Activated B cell treated with CpG ODN at 0.5 μM for 24 hours (primary cell): ENCODE measurements around the gene FUCA1. TPM values are rescaled to one million over a fixed set of nuclear protein-coding genes. Genes with fewer than 3 reads are reported as not detected.

Experiments
- ATAC-seq: fragments of 200-7000 bp; cut with Tn5 transposase; one replicate; pipeline ENCODE4 v1.10.0; 2021; ENCODE audit warnings: low read depth, mild to moderate bottlenecking, moderate library complexity
- CTCF ChIA-PET: fragments of 350-600 bp; sonication (Branson Sonifier 250); formaldehyde crosslinking; loops from one replicate; lab custom pipeline; 2021; ENCODE audit warnings: antibody characterized with exemption; lab: Charles Lee
- POLR2A ChIA-PET: fragments of 350-600 bp; sonication (Branson Sonifier 250); formaldehyde crosslinking; loops from one replicate; lab custom pipeline; 2021; ENCODE audit warnings: antibody characterized with exemption; lab: Charles Lee
- DNase-seq: peaks from one replicate; pipeline ENCODE4 v3.0.0; 2022
- H3K27ac Mint-ChIP-seq: one replicate; pipeline ENCODE4 v1.8.0; 2020; ENCODE audit warnings: mixed read lengths
- H3K27me3 Mint-ChIP-seq: one replicate; pipeline ENCODE4 v1.8.0; 2021; ENCODE audit warnings: mixed read lengths
- H3K36me3 Mint-ChIP-seq: one replicate; pipeline ENCODE4 v1.8.0; 2021; ENCODE audit warnings: low read depth, mixed read lengths
- H3K4me1 Mint-ChIP-seq: one replicate; pipeline ENCODE4 v1.8.0; 2021; ENCODE audit warnings: mixed read lengths
- H3K4me3 Mint-ChIP-seq: one replicate; pipeline ENCODE4 v1.8.0; 2020; ENCODE audit warnings: mild to moderate bottlenecking, mixed read lengths
- H3K9me3 Mint-ChIP-seq: one replicate; pipeline ENCODE4 v1.8.0; 2020; ENCODE audit warnings: mixed read lengths
- intact Hi-C: fragments of 100-400 bp; cut with micrococcal nuclease; formaldehyde crosslinking; loops from one replicate; pipeline ENCODE4 v1.15.1; 2024
- total RNA-seq: library from RNA; stranded (reverse); gene quantifications from 2 replicates; pipeline ENCODE4 v1.2.3, GENCODE V29; 2022
- TF ChIP-seq, protein P1 (sequence below): fragments of 200-600 bp; IDR thresholded peaks from one replicate; pipeline ENCODE4 v1.8.0; 2022; ENCODE audit warnings: antibody characterized with exemption, mild to moderate bottlenecking

FUCA1 gene
- total RNA-seq, 1 donor from 2014 or later, result 10.7 TPM

DNA sequence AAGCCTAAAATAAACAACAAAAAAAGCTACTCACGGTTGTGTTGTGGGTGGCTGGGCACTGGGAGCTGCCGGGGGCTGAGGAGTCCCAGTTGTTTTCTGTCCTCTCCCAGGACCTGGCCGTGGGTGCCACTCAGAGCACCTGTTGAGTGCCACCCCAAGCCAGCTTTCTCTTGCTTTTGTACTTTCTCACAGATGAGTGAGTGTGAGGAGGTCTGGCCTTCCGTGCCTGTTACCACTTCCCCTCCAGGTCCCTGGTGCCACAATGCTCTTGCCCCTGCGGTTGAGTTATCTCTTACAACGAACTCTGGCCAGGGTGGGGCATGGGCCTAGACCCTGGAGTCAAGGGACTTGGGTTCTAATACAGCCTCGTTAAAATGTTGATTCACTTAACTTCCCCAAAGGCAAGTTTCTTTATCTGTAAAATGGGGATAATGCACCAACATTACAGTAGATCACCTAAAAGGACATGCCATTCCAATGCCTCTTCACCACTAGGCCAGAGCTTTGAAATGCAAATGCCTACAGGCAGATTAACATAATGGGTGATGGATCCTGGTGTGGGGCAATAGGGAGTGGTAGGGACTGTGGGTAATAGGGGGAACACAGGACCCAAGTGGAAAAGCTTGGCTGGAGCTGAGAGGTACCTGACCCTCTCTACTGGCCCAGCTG, 45.3 kb upstream of the FUCA1 start, which contains the start of gene CNR2:
Gene CNR2 (minus strand): TSS at position 151 of the 669 bp plus-strand sequence. CDS start 37,745 bp downstream, outside the sequence.
- ChIA-PET POLR2A (interaction anchor here (0.6 to 7.5 kb wide), 24 partner anchors 8 to 277 kb away, joined by 3 to 208 read pairs (median 7); partner anchors contain the start of genes FUCA1, GALE, HMGCL and LYPLA2), CTCF (interaction anchor here (0.5 to 5.9 kb wide), 7 partner anchors 12 to 141 kb away, joined by 3 to 188 read pairs (median 3); partner anchors contain the start of gene HMGCL)
- TF ChIP-seq, protein P1, sequence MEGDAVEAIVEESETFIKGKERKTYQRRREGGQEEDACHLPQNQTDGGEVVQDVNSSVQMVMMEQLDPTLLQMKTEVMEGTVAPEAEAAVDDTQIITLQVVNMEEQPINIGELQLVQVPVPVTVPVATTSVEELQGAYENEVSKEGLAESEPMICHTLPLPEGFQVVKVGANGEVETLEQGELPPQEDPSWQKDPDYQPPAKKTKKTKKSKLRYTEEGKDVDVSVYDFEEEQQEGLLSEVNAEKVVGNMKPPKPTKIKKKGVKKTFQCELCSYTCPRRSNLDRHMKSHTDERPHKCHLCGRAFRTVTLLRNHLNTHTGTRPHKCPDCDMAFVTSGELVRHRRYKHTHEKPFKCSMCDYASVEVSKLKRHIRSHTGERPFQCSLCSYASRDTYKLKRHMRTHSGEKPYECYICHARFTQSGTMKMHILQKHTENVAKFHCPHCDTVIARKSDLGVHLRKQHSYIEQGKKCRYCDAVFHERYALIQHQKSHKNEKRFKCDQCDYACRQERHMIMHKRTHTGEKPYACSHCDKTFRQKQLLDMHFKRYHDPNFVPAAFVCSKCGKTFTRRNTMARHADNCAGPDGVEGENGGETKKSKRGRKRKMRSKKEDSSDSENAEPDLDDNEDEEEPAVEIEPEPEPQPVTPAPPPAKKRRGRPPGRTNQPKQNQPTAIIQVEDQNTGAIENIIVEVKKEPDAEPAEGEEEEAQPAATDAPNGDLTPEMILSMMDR, result no peak
- peak; percentile 51 for DNase-seq
- Mint-ChIP-seq H3K9me3 (no peaks in the 10 kb centered on the region), H3K27me3 (no peaks in the 10 kb centered on the region), H3K27ac (peak within 1 kb of the TSS; percentile 99), H3K4me3 (peak within 1 kb of the TSS; percentile 98), H3K36me3 (peaks cover 41% of the 10 kb centered on the region), H3K4me1 (peaks cover 82% of the 10 kb centered on the region)
- ATAC-seq, result peak; percentile 53
- intact Hi-C loops, result loop anchor here (1.0 kb wide), 2 partner anchors 14 to 75 kb away; no protein-coding TSS in a partner anchor

DNA sequence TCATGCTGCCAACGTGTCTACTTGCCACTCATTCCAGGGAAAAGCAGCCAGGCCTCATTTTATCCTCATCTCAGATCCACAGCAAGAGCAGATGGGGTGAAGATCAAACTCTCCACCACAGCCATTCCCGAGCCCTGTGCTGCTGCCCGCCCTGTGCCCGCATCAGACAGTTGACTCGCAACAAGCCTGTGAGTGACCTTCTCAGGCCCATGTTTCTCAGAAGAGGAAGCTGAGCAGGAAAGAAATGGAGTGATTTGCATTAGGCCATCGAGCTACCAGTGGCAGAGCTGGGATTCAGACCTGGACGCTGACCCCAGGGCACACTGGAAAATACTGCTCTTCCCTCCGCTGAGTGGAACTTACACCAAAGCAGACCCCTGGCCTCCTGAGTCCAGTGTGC, 43.8 kb upstream of the FUCA1 start:
- Mint-ChIP-seq H3K27me3 (no peaks in the 10 kb centered on the region), H3K4me1 (peaks cover 93% of the 10 kb centered on the region), H3K4me3 (peak overlapping the region; percentile 98), H3K36me3 (peaks cover 45% of the 10 kb centered on the region), H3K9me3 (no peaks in the 10 kb centered on the region), H3K27ac (peak overlapping the region; percentile 99)
- intact Hi-C loops, result no loop called here
- ChIA-PET POLR2A (interaction anchor here (0.9 to 7.5 kb wide), 10 partner anchors 9 to 133 kb away, joined by 3 to 208 read pairs (median 22); partner anchors contain the start of genes HMGCL, PITHD1 and PNRC2), CTCF (interaction anchor here (2.0 to 4.1 kb wide), 2 partner anchors 101 to 140 kb away, joined by 7 to 40 read pairs; no protein-coding TSS in a partner anchor)
- ATAC-seq, result no peak
- no peak for DNase-seq
- TF ChIP-seq, protein P1, result no peak

DNA sequence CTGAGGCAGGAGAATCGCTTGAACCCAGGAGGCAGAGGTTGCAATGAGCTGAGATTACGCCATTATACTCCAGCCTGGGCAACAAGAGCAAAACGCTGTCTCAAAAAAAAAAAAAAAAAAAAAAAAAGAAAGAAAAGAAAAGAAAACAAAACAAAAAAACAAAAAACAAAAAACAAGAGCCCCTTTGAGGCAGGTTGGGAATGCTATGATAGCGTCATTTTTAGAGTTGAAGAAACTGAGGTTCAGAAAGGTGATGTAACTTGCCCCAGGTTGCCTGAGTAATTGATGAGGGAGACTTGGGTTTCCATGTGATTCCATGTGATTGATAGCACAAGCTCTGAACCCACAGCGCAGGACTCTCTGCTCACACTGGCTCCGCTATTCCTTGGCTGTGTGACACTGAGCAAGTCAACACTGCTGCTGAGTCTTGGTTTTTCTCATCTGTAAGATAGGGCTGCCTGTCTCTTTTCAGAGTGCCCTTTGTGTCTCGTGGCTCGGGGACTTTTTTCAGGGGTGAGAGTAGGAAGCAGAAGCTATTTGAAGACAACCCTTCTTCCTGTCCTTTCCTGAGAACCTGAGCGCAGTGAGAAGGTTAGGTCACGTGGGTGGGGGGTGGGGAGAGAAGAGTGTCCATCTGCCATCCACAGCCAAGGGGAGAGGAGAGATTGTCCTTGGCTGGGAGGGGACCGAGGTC, 42.6 kb upstream of the FUCA1 start:
- DNase-seq (no peak), ATAC-seq (peak; percentile 5)
- H3K27me3 Mint-ChIP-seq, result no peaks in the 10 kb centered on the region
- ChIA-PET POLR2A (interaction anchor here (0.5 to 7.5 kb wide), 25 partner anchors 7 to 835 kb away, joined by 3 to 208 read pairs (median 6); partner anchors contain the start of genes CLIC4, HMGCL, LYPLA2 and PITHD1), CTCF (interaction anchor here (0.6 to 4.1 kb wide), 5 partner anchors 22 to 140 kb away, joined by 3 to 40 read pairs (median 7); no protein-coding TSS in a partner anchor)
- H3K4me3 Mint-ChIP-seq, result peak overlapping the region; percentile 98
- H3K27ac Mint-ChIP-seq, result peak overlapping the region; percentile 99
- intact Hi-C loops, result no loop called here
- H3K9me3 Mint-ChIP-seq, result no peaks in the 10 kb centered on the region
- H3K4me1 Mint-ChIP-seq, result peaks cover 92% of the 10 kb centered on the region
- TF ChIP-seq, protein P1, result no peak
- peaks cover 57% of the 10 kb centered on the region for H3K36me3 Mint-ChIP-seq

DNA sequence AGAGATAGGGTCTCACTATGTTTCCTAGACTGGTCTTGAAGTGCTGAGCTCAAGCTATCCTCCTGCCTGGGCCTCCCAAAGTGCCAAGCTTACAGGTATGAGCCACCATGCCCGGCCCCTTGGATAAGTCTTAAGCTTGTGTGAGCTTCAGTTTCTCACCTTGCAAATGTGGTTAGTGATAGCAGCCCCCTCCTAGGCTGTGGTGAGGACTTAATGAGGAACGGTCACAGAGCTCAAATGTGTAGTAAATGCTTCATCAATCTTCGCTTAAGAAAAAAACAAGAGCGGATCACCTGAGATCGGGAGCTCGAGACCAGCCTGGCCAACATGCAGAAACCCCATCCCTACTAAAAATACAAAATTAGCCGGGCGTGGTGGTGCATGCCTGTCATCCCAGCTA, 42.1 kb upstream of the FUCA1 start:
- Mint-ChIP-seq H3K4me1 (peaks cover 92% of the 10 kb centered on the region), H3K27me3 (no peaks in the 10 kb centered on the region), H3K9me3 (no peaks in the 10 kb centered on the region), H3K36me3 (peaks cover 60% of the 10 kb centered on the region), H3K27ac (peak overlapping the region; percentile 99), H3K4me3 (peak overlapping the region; percentile 98)
- POLR2A ChIA-PET, result interaction anchor here (0.6 to 7.5 kb wide), 25 partner anchors 10 to 835 kb away, joined by 3 to 208 read pairs (median 6); partner anchors contain the start of genes CLIC4, HMGCL, LYPLA2 and PITHD1
- no peak for DNase-seq
- CTCF ChIA-PET, result interaction anchor here (0.7 to 4.1 kb wide), 4 partner anchors 22 to 138 kb away, joined by 3 to 40 read pairs (median 10); no protein-coding TSS in a partner anchor
- TF ChIP-seq, protein P1, result no peak
- intact Hi-C loops, result no loop called here
- ATAC-seq, result no peak
